ENCODE measurements around the gene NEFH.

GRCh38 chr22:29451863-29452262, 28.2 kb upstream of the NEFH start:
- TF ChIP-seq CTCF (IDR thresholded peaks at IDR 0.05) (no peak), POLR2A (IDR thresholded peaks at IDR 0.05) (no peak), EP300 (IDR thresholded peaks at IDR 0.05) (no peak)

All from sigmoid colon (tissue), 4 donors.